Fibroblast of lung (primary cell): ENCODE measurements around the gene MPG. TPM values are rescaled to one million over a fixed set of nuclear protein-coding genes. Genes with fewer than 3 reads are reported as not detected.
A peak's percentile ranks its signal among the peaks of the same experiment; 100 is the strongest.

Experiments used
- DNase-seq, 2 donors: peaks; one replicate each; pipeline versions ENCODE4 v3.0.0 to v3.0.0-alpha.2; 2010; ENCODE audit warnings: low read depth in 2 of 2
- H2AFZ ChIP-seq: 2 replicates; pipeline ENCODE4 v1.5.1; 2012; ENCODE audit warnings: low read length, control low read depth, inconsistent platforms
- H3K27ac ChIP-seq: 2 replicates; pipeline ENCODE4 v1.5.1; 2011; ENCODE audit warnings: low read length, control low read depth; ENCODE audit not compliant: insufficient read depth
- H3K27me3 ChIP-seq: 2 replicates; pipeline ENCODE4 v1.5.1; 2011; ENCODE audit warnings: mild to moderate bottlenecking, low read length; ENCODE audit not compliant: control insufficient read depth, insufficient read depth
- H3K36me3 ChIP-seq: 2 replicates; pipeline ENCODE4 v1.5.1; 2011; ENCODE audit warnings: low read length; ENCODE audit not compliant: control insufficient read depth, insufficient read depth
- H3K4me1 ChIP-seq: 2 replicates; pipeline ENCODE4 v1.5.1; 2011; ENCODE audit warnings: low read length; ENCODE audit not compliant: control insufficient read depth, insufficient read depth; ENCODE audit errors: extremely low read depth
- H3K4me2 ChIP-seq: 2 replicates; pipeline ENCODE4 v1.5.1; 2011; ENCODE audit warnings: low read length, control low read depth; ENCODE audit not compliant: insufficient read depth; ENCODE audit errors: extremely low read depth
- H3K4me3 ChIP-seq, 4 experiments: fragments of 200-600 bp in 1 of 4; sonication (generic) in 1 of 4; replicated peaks in 1 of 4; 2 replicates each; pipeline ENCODE4 v1.5.1; 2011 to 2016; ENCODE audit warnings: low read length in 4 of 4, low read depth in 3 of 4, mild to moderate bottlenecking in 3 of 4, control low read depth in 2 of 4, inconsistent platforms in 1 of 4, mixed read lengths in 1 of 4; ENCODE audit not compliant: insufficient read depth in 1 of 4; ENCODE audit errors: control extremely low read depth in 1 of 4
- H3K79me2 ChIP-seq: 2 replicates; pipeline ENCODE4 v1.5.1; 2012; ENCODE audit warnings: mild to moderate bottlenecking, low read length, inconsistent platforms; ENCODE audit not compliant: control insufficient read depth, insufficient read depth
- H3K9ac ChIP-seq: 2 replicates; pipeline ENCODE4 v1.5.1; 2011; ENCODE audit warnings: mild to moderate bottlenecking, low read length, control low read depth; ENCODE audit not compliant: insufficient read depth
- H3K9me3 ChIP-seq: 2 replicates; pipeline ENCODE4 v1.5.1; 2012; ENCODE audit warnings: low read depth, low read length; ENCODE audit not compliant: control insufficient read depth, insufficient read depth
- H4K20me1 ChIP-seq: 2 replicates; pipeline ENCODE4 v1.5.1; 2011; ENCODE audit warnings: low read length; ENCODE audit not compliant: control insufficient read depth, insufficient read depth; ENCODE audit errors: extremely low read depth
- EZH2 ChIP-seq: IDR thresholded peaks from 2 replicates; pipeline ENCODE4 v1.5.1; 2012; ENCODE audit warnings: low read length, control low read depth, mild to moderate bottlenecking; ENCODE audit errors: missing control alignments
- polyA plus RNA-seq, 2 donors: library from polyadenylated mRNA; depleted of rRNA in 1 of 2; stranded (reverse) in 1 of 2; unstranded in 1 of 2; fragments of >200 nt; gene quantifications; 2 replicates each; pipeline ENCODE4 v1.2.1, GENCODE V29; 2011 to 2012; ENCODE audit warnings: missing spikeins in 1 of 2
- total RNA-seq: library from RNA; depleted of rRNA; stranded (reverse); fragments of >200 nt; gene quantifications from 2 replicates; pipeline ENCODE4 v1.2.1, GENCODE V29; 2014
- TF ChIP-seq, protein P1 (sequence below), 2 donors: IDR thresholded peaks in 1 of 2; conservative IDR thresholded peaks in 1 of 2; 1 replicate in 1 of 2; 2 replicates in 1 of 2; pipeline ENCODE4 v1.5.1; 2011 to 2012; ENCODE audit warnings: low read length in 2 of 2, control low read depth in 1 of 2, inconsistent platforms in 1 of 2, low read depth in 1 of 2, mild to moderate bottlenecking in 1 of 2

MPG gene
- total and polyA plus RNA-seq, 2 donors (not counting 1 experiment from before 2014, with no cell fraction given) = 45.4 to 268 TPM

DNA sequence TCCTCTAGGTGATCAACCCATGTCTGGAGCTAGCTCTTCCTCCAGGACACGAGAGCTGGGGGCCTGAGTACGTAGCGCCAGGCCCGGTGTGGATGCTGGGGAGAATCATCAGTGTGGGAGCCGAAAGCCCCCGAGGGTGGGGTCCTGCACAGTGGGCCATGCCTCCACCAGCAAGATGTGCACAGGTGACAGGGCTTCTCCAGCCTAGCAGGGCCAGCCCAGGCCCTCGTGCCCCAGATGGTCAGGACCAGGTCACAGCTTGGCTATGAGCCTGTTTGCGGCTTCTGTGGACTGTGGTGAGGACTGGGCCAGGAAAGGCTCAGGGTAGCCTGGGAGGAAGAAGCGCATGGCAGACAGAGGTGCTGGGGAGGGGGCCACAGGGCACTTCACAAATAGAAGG is 7.8 kb downstream of the MPG start:
- Histone ChIP-seq H3K27me3 (no peaks in the 10 kb centered on the region), H3K4me1 (peaks cover 28% of the 10 kb centered on the region), H3K4me3 (no peak overlapping the region), H3K36me3 (peaks cover 47% of the 10 kb centered on the region), H3K27ac (peak overlapping the region; percentile 23), H4K20me1 (no peaks in the 10 kb centered on the region), H3K9me3 (no peaks in the 10 kb centered on the region), H3K9ac (no peak overlapping the region), H3K79me2 (peaks cover 23% of the 10 kb centered on the region), H2AFZ (no peak overlapping the region), H3K4me2 (no peak overlapping the region)
- DNase-seq = no peak
- TF ChIP-seq, protein P1, sequence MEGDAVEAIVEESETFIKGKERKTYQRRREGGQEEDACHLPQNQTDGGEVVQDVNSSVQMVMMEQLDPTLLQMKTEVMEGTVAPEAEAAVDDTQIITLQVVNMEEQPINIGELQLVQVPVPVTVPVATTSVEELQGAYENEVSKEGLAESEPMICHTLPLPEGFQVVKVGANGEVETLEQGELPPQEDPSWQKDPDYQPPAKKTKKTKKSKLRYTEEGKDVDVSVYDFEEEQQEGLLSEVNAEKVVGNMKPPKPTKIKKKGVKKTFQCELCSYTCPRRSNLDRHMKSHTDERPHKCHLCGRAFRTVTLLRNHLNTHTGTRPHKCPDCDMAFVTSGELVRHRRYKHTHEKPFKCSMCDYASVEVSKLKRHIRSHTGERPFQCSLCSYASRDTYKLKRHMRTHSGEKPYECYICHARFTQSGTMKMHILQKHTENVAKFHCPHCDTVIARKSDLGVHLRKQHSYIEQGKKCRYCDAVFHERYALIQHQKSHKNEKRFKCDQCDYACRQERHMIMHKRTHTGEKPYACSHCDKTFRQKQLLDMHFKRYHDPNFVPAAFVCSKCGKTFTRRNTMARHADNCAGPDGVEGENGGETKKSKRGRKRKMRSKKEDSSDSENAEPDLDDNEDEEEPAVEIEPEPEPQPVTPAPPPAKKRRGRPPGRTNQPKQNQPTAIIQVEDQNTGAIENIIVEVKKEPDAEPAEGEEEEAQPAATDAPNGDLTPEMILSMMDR (conservative IDR thresholded peaks at IDR 0.05 in 1 of 2, IDR thresholded peaks at IDR 0.05 in 1 of 2; ENCODE audit: low read depth in 1 of 2, low read length in 2 of 2) = no peak
- no peak for TF ChIP-seq EZH2

DNA sequence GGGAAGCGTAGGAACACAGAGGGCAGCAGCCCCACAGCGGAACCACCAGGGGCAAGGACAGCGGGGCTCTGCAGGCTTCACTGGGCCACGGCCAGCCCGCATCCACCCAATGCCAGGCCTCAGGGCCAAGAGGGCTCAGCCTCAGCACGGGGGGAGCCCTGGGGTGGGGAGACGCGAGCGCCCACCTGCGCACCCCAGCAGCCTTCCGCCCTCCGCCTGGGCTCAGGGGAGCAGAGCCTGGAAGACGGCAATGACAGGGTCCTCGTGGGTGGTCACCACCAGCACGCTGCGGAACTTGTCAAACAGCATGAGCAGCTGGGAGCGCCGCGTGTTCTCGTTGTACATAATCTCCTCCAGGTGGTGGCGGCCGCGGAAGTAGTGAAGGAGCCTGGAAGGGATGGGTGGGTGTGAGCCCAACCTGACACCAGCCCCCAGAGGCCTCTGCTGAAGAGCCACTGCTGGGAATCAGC is 8.5 kb downstream of the MPG start:
- Histone ChIP-seq H3K36me3 (peaks cover 46% of the 10 kb centered on the region), H3K4me3 (no peak overlapping the region), H3K9ac (no peak overlapping the region), H3K4me2 (no peak overlapping the region), H3K4me1 (peaks cover 27% of the 10 kb centered on the region), H3K9me3 (no peaks in the 10 kb centered on the region), H3K79me2 (peaks cover 21% of the 10 kb centered on the region), H3K27ac (peak overlapping the region; percentile 23), H3K27me3 (no peaks in the 10 kb centered on the region), H4K20me1 (no peaks in the 10 kb centered on the region), H2AFZ (no peak overlapping the region)
- DNase-seq = no peak
- TF ChIP-seq EZH2 = no peak
- TF ChIP-seq, protein P1 (conservative IDR thresholded peaks at IDR 0.05 in 1 of 2, IDR thresholded peaks at IDR 0.05 in 1 of 2; ENCODE audit: low read depth in 1 of 2, low read length in 2 of 2) = no peak

- no peaks in the 10 kb centered on the region for H3K9me3 ChIP-seq
- H3K4me2 ChIP-seq = no peak overlapping the region
- H3K9ac ChIP-seq = no peak overlapping the region
- no peaks in the 10 kb centered on the region for H3K27me3 ChIP-seq
- H2AFZ ChIP-seq = no peak overlapping the region
- H3K4me3 ChIP-seq = no peak overlapping the region
- H3K79me2 ChIP-seq = peaks cover 16% of the 10 kb centered on the region
- no peak overlapping the region for H3K27ac ChIP-seq
- peaks cover 36% of the 10 kb centered on the region for H3K36me3 ChIP-seq
- DNase-seq = no peak
- H3K4me1 ChIP-seq = peaks cover 24% of the 10 kb centered on the region
- TF ChIP-seq EZH2 = no peak
- TF ChIP-seq, protein P1 (conservative IDR thresholded peaks at IDR 0.05 in 1 of 2, IDR thresholded peaks at IDR 0.05 in 1 of 2; ENCODE audit: low read depth in 1 of 2, low read length in 2 of 2) = no peak
- H4K20me1 ChIP-seq = no peaks in the 10 kb centered on the region
These were observed 10.6 kb downstream of the MPG start for GRCh38 chr16:88613-89012.
